H7 (cell line): Measurements from ENCODE around the gene SIT1. TPM values are rescaled to one million over a fixed set of nuclear protein-coding genes. Genes with fewer than 3 reads are reported as not detected.

Source experiments
- DNase-seq: peaks from one replicate; pipeline ENCODE4 v3.0.0; 2012
- H3K27me3 ChIP-seq: 2 replicates; pipeline ENCODE4 v1.6.0; 2011; ENCODE audit warnings: mild to moderate bottlenecking, low read length; ENCODE audit not compliant: control insufficient read depth, insufficient read depth
- H3K36me3 ChIP-seq: replicated peaks from 2 replicates; pipeline ENCODE4 v1.5.1; 2011; ENCODE audit warnings: low read length; ENCODE audit not compliant: control insufficient read depth, insufficient read depth
- H3K4me3 ChIP-seq: 2 replicates; pipeline ENCODE4 v1.5.1; 2011; ENCODE audit warnings: low read depth, mild to moderate bottlenecking, control low read depth, low read length, moderate library complexity; ENCODE audit not compliant: insufficient read depth
- total RNA-seq: library from RNA; depleted of rRNA; stranded (reverse); fragments of >200 nt; shearing (Covaris generic); gene quantifications from 2 replicates; pipeline ENCODE4 v1.2.3, GENCODE V29; 2014; rRNA removed

The SIT1 gene, protein sequence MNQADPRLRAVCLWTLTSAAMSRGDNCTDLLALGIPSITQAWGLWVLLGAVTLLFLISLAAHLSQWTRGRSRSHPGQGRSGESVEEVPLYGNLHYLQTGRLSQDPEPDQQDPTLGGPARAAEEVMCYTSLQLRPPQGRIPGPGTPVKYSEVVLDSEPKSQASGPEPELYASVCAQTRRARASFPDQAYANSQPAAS
- 0.69 and 2.3 TPM in 2 replicates for total RNA-seq

- DNase-seq: peak; percentile 79
- peaks cover 1% of the 10 kb centered on the region; the same call in 1 of the 2 replicates for H3K27me3 ChIP-seq
- H3K4me3 ChIP-seq: no peak within 1 kb of the TSS
- no peaks in the 10 kb centered on the region for H3K36me3 ChIP-seq
Observed at GRCh38 chr9:35650341-35651158, at the start of gene SIT1. TSS of gene SIT1 (minus strand) at chr9:35650931. CDS start at chr9:35650853, 78 bp downstream.

GRCh38 chr9:35700031-35700430, 49.3 kb upstream of the SIT1 start:
- Histone ChIP-seq H3K27me3 (no peaks in the 10 kb centered on the region), H3K36me3 (peaks cover 65% of the 10 kb centered on the region), H3K4me3 (no peak overlapping the region)
- DNase-seq: no peak

DNA sequence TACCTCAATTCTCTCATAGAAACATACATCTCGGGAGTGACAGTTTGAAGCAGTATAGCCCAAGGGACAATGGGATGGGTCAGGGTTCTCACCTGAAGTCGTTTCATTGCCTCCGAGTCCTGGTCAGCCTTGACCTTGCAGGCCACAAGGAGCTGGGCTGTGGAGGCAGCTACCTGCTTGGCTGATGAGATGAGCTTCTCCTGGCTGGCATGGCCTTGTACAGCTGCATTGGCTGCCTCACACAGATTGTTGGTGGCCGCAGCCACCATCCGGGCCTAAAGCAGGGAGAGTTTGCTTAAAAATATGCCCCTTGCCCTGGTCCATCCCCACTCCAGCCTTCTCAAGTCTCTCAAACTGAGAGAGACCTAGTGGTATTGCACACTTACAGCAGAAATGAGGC, 47.5 kb upstream of the SIT1 start:
- Histone ChIP-seq H3K36me3 (peaks cover 49% of the 10 kb centered on the region), H3K27me3 (no peaks in the 10 kb centered on the region), H3K4me3 (no peak overlapping the region)
- DNase-seq: no peak

DNA sequence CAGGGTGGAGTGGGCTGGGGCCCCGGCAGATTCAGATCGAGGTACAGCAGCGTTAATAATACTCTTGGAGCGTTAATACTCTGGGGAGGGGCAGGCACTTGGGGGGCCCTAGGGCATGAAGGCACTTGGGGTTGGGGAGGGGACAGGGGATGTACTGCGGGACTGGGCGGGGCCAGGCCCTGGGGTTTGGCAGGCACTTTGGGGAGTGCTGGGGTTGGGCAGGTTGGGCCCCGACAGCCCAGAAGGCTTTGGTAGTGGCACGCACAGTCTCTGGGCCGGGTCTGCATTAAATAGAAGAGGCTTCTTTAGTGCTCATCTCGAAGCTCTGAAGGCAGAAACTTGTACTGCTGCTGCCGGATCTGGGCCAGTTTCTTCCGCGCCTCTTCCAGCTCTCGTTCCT, 46.8 kb upstream of the SIT1 start:
- no peak overlapping the region for H3K4me3 ChIP-seq
- H3K36me3 ChIP-seq: peaks cover 44% of the 10 kb centered on the region
- no peak for DNase-seq
- H3K27me3 ChIP-seq: no peaks in the 10 kb centered on the region

DNA sequence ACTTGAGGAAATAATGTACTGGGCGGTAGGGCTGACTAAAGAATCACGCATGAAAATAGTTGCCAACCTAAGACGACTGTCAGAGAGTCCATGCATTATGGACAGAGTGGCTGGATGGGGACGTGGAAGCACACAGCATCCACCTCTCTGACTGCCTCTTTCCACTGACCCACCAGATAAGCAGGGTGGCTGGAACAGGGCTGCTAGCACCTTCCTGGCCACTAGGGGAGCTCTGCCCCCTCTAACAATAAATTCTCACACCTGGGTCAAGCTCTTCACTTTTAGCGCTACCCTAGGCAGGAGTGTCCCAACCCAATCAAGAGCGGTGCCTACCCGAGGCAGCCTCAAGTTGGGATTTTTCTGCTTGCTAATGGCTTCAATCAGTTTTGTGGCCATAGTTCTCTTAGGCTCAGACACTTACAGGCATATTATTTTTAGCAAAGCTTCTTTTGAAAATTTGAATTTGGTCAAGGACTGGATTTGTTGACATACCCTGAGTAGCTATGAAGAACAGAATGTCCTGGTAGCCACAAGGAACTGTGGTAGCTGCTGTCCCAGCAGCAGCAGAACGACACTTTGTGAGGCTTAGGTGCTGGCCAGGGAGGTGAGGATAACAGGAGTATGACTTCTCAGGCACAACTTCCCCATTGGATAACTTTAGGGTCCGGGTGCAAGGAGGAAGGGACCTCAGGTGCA, 45.9 kb upstream of the SIT1 start:
- peak; percentile 92 for DNase-seq
- H3K36me3 ChIP-seq: peaks cover 38% of the 10 kb centered on the region
- no peaks in the 10 kb centered on the region for H3K27me3 ChIP-seq
- H3K4me3 ChIP-seq: no peak overlapping the region

DNA sequence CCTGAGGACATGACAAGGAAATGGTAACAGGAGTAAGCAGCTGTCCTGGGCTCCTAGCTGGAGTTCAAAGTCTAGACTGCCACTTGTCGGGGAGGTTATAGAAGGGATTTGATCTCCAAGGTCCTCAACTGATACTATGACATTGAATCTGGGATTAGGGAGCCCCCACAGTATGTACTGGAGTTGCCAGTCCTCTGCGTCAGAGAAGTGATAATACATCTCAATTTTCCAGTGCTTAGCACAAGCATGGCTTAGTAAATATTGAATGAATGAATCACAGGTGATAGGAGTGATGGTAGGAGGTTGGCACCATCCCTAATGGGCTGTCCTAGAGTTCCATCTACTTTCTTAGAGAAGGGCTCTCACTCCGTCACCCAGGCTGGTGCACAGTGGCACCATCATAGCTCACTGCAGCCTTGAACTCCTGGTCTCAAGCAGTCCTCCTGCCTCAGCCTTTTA, 45.2 kb upstream of the SIT1 start:
- peaks cover 33% of the 10 kb centered on the region for H3K36me3 ChIP-seq
- no peak overlapping the region for H3K4me3 ChIP-seq
- no peak for DNase-seq

GRCh38 chr9:35691757-35692301, 41.1 kb upstream of the SIT1 start:
- DNase-seq: peak; percentile 66
- no peaks in the 10 kb centered on the region for H3K27me3 ChIP-seq
- H3K36me3 ChIP-seq: peaks cover 9% of the 10 kb centered on the region
- no peak overlapping the region for H3K4me3 ChIP-seq

More for the DNA sequence above, 45.2 kb upstream of the SIT1 start:
- no peaks in the 10 kb centered on the region for H3K27me3 ChIP-seq

- Histone ChIP-seq H3K36me3 (peaks cover 10% of the 10 kb centered on the region), H3K27me3 (no peaks in the 10 kb centered on the region), H3K4me3 (peak overlapping the region; percentile 92)
- no peak for DNase-seq
Observed at GRCh38 chr9:35691334-35691650, 40.6 kb upstream of the SIT1 start.

- no peaks in the 10 kb centered on the region for H3K27me3 ChIP-seq
- peak overlapping the region; percentile 92 for H3K4me3 ChIP-seq
- DNase-seq: peak; percentile 93
- peaks cover 11% of the 10 kb centered on the region for H3K36me3 ChIP-seq
Observed at GRCh38 chr9:35690614-35691333, 40.0 kb upstream of the SIT1 start.

DNA sequence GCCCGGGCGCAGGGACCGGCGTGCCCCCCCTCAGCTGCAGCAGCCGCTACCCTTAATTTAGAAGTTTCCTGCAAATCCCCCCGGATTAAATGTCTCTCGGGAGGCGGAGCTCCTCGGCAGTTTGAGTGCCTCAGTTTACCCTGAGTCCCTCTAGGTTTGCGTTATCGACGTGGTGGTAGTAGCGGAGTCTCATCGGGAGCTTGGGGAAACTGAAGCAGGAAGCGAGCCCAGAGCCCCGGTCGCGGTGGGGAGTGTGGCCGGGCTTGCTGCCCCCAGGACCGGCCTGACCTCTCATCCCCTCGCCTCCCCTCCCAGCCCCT, 39.5 kb upstream of the SIT1 start:
- no peak for DNase-seq
- Histone ChIP-seq H3K36me3 (peaks cover 15% of the 10 kb centered on the region), H3K27me3 (no peaks in the 10 kb centered on the region), H3K4me3 (peak overlapping the region; percentile 92)

GRCh38 chr9:35689542-35690293, 39.0 kb upstream of the SIT1 start, which contains the start of gene TPM2:
TSS of gene TPM2 (minus strand) at chr9:35689925. CDS start at chr9:35689817, 108 bp downstream.
- no peaks in the 10 kb centered on the region for H3K27me3 ChIP-seq
- peak within 1 kb of the TSS; percentile 92 for H3K4me3 ChIP-seq
- peaks cover 21% of the 10 kb centered on the region for H3K36me3 ChIP-seq
- DNase-seq: peak; percentile 95

DNA sequence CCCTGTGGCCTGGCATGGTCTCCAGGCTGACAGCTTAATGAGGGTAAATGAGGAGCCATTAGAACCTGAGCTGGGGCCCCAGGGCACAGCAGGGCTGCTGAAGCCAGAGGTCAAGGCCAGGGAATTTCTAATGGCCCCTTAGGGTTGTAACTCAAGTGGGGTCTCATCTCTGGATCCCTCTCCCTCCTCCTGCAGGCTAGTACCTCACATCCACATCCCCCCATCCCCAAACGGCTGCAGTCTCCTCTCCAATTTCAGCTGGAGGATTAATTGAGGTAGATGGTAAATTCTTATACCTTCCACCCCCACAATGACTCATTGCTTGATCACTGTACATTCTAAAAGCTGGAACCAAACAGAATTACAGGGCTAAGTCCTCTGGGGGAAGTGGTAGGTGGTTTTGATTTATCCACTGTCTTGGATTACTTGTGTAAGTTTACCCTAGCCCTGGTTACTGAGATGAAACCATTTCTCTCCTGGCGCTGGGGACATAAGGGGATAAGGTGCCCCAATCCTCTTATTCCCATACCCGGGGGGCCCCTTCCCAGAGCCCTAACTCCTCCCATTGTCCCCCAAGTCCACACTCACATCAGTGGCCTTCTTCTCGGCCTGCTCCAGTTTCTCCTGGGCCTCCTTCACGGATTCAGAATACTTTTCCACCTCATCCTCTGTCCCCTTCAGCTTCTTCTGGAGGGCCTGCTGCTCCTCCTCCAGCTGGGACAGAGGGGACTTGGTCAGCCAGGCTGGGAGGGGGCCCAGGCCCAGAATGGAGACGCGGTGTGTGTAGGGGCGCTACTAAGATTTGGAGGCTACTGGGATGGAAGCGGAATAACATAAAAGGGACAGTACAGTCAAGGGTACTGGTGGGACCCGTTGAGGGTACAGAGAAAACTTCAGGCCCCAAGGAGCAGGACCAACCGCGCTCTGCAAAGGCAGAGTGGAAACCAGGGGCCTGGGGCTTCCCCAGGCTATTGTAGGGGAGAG, 38.1 kb upstream of the SIT1 start:
- H3K27me3 ChIP-seq: no peaks in the 10 kb centered on the region
- peak; percentile 41 for DNase-seq
- H3K36me3 ChIP-seq: peaks cover 27% of the 10 kb centered on the region
- peak overlapping the region; percentile 92 for H3K4me3 ChIP-seq
